Tibial artery (tissue), 4 donors: Measurements from ENCODE around the gene CLIC2.
"Not testable (repeated sequence)": the region's sequence is repeated elsewhere in the genome, so short reads cannot be mapped to it uniquely, and the experiment has no call there.

Experiments used
- DNase-seq, 2 donors: peaks; one replicate each; pipeline ENCODE4 v3.0.0-alpha.2; 2019
- H3K27ac ChIP-seq, 2 donors: fragments of 200-600 bp; sonication (generic) in 1 of 2; 1 replicate in 1 of 2; 2 replicates in 1 of 2; pipeline ENCODE4 v1.5.1; 2018 to 2019; ENCODE audit warnings: mild to moderate bottlenecking in 1 of 2
- H3K27me3 ChIP-seq, 2 donors: fragments of 200-600 bp; sonication (generic) in 1 of 2; one replicate each; pipeline versions ENCODE4 v1.5.1 to v1.6.0; 2016 to 2019
- H3K36me3 ChIP-seq, 3 donors: fragments of 200-600 bp; sonication (generic) in 2 of 3; one replicate each; pipeline ENCODE4 v1.5.1; 2016 to 2019; ENCODE audit warnings: mild to moderate bottlenecking in 2 of 3
- H3K4me1 ChIP-seq, 4 donors: fragments of 200-600 bp; sonication (generic) in 2 of 4; 1 replicate in 3 of 4; 2 replicates in 1 of 4; pipeline ENCODE4 v1.5.1; 2016 to 2019
- H3K4me3 ChIP-seq, 2 donors: fragments of 200-600 bp; sonication (generic) in 1 of 2; 1 replicate in 1 of 2; 2 replicates in 1 of 2; pipeline ENCODE4 v1.5.1; 2018 to 2019; ENCODE audit warnings: mild to moderate bottlenecking in 2 of 2
- H3K9me3 ChIP-seq, 3 donors: fragments of 200-600 bp; sonication (generic) in 1 of 3; one replicate each; pipeline ENCODE4 v1.5.1; 2016 to 2019
- intact Hi-C: fragments of 100-400 bp; cut with DNase I; formaldehyde crosslinking; loops from one replicate; pipeline ENCODE4 v1.15.0; 2023; ENCODE audit warnings: low total_unique reads
- TF ChIP-seq, protein P1 (sequence below), 2 experiments: fragments of 200-600 bp in 1 of 2; fragments of 450-650 bp in 1 of 2; IDR thresholded peaks; one replicate each; pipeline ENCODE4 v1.5.1; 2017 to 2019; ENCODE audit warnings: antibody characterized with exemption in 2 of 2, mild to moderate bottlenecking in 1 of 2, moderate library complexity in 1 of 2

CLIC2 gene

DNA sequence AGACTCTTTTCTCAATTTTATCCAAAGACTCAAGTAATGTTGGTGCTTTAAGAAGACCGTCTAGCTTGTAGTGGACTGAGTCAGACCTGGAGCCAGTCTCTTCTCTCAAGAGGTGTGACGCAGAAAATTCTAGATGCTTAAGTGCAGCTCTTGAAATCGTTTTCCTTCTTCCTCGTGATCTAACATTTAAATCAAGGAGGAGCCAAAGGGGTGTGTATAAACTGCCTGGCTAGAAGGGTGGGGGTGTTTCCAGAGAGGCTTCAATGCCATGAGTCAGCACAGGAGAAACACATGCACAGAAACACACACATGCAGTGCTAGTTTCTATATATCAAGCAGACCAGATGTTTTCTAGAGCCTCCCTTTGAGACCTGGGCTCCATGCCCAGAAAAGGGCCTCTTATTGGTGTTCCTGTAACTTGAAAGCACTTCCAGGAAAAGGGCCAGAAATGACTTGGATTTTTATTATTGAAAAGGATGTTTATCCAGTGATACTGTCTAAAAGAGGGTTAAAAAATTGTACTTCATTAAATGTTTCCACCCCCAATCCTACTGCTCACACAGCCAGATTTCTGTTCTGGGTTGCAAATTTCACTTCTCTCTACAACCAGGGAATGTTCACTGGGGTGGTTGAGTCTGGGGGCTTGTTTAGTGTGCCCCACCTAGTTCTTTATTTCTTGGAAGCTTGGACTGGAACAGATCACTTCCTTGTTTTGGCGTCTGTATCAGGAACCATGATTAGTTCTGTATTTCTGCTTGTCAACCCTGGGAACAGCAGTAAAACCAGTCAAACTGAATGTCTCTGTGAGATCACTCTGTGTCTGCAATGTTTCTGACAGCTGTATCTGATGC lies at the start of gene CLIC2:
TSS of gene CLIC2 (minus strand) at position 129 of the 851 bp plus-strand sequence. CDS start 187 bp downstream, outside the sequence.
- H3K9me3 ChIP-seq = no peaks in the 10 kb centered on the region
- intact Hi-C loops = no loop called here
- H3K36me3 ChIP-seq = no peaks in the 10 kb centered on the region
- DNase-seq = peak in 1 of 2 donors; percentile 45
- no peaks in the 10 kb centered on the region for H3K27me3 ChIP-seq
- H3K4me1 ChIP-seq = no peaks in the 10 kb centered on the region
- TF ChIP-seq, protein P1, sequence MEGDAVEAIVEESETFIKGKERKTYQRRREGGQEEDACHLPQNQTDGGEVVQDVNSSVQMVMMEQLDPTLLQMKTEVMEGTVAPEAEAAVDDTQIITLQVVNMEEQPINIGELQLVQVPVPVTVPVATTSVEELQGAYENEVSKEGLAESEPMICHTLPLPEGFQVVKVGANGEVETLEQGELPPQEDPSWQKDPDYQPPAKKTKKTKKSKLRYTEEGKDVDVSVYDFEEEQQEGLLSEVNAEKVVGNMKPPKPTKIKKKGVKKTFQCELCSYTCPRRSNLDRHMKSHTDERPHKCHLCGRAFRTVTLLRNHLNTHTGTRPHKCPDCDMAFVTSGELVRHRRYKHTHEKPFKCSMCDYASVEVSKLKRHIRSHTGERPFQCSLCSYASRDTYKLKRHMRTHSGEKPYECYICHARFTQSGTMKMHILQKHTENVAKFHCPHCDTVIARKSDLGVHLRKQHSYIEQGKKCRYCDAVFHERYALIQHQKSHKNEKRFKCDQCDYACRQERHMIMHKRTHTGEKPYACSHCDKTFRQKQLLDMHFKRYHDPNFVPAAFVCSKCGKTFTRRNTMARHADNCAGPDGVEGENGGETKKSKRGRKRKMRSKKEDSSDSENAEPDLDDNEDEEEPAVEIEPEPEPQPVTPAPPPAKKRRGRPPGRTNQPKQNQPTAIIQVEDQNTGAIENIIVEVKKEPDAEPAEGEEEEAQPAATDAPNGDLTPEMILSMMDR (IDR thresholded peaks at IDR 0.05) = no peak
- H3K27ac ChIP-seq = no peak within 1 kb of the TSS
- H3K4me3 ChIP-seq = peak within 1 kb of the TSS; percentile 16 to 26

DNA sequence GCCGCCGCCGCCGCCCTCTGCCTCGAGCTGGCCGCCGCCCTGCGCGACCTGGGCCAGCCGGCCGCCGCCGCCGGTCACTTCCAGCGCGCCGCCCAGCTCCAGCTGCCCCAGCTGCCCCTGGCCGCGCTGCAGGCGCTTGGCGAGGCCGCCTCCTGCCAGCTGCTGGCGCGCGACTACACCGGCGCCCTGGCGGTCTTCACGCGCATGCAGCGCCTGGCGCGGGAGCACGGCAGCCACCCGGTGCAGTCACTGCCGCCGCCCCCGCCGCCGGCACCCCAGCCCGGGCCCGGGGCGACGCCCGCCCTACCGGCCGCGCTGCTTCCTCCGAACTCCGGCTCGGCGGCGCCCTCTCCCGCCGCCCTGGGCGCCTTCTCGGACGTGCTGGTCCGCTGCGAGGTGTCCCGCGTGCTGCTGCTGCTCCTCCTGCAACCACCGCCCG lies 48.1 kb upstream of the CLIC2 start:
- H3K36me3 ChIP-seq, H3K27me3 ChIP-seq, H3K4me1 ChIP-seq, H3K9me3 ChIP-seq, intact Hi-C loops, H3K4me3 ChIP-seq, DNase-seq, H3K27ac ChIP-seq: not testable (repeated sequence)

DNA sequence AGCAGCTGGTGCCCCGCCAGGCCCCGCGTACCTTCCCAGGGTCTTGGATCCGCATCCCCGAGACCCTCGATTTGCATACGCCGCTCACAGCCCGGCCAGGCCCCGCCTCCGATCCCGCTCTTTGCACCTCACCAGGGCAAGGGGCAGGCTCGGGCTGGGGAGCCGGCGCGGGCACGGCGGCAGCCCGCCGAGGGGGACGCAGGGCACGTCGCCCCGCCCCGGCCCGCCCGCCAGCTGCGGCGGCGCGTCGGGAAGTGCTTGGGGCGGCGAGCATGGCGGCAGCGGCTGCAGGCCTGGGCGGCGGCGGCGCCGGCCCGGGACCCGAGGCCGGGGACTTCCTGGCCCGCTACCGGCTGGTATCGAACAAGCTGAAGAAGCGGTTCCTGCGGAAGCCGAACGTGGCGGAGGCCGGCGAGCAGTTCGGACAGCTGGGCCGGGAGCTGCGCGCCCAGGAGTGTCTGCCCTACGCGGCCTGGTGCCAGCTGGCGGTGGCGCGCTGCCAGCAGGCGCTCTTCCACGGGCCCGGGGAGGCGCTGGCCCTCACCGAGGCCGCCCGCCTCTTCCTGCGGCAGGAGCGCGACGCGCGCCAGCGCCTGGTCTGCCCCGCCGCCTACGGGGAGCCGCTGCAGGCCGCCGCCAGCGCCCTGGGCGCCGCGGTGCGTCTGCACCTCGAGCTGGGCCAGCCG lies 47.6 kb upstream of the CLIC2 start, which contains the start of gene F8A2:
TSS of gene F8A2 (plus strand) at position 253 of the 686 bp plus-strand sequence. CDS start at position 273, 20 bp downstream.
- H3K4me3 ChIP-seq, intact Hi-C loops, H3K36me3 ChIP-seq, H3K27me3 ChIP-seq, H3K27ac ChIP-seq, DNase-seq, H3K9me3 ChIP-seq, H3K4me1 ChIP-seq: not testable (repeated sequence)

DNA sequence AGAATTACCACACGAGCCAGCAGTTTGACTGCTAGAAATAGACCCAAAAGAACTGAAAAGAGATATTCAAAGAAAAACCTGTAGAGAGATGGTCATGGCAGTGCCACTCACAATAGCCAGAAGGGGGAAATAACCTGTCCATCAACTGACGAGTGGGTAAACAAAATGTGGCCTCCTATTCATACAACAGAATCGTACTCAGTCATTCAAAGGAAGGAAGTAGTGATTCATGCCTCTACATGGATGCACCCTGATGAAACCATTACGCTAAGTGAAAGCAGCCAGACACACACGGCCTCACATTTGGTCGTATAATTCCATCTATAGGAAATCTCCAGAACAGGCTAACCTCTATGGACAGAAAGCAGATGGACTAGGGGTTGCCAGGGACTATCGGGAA lies 45.4 kb upstream of the CLIC2 start:
- intact Hi-C loops, H3K27ac ChIP-seq, DNase-seq: not testable (repeated sequence)

DNA sequence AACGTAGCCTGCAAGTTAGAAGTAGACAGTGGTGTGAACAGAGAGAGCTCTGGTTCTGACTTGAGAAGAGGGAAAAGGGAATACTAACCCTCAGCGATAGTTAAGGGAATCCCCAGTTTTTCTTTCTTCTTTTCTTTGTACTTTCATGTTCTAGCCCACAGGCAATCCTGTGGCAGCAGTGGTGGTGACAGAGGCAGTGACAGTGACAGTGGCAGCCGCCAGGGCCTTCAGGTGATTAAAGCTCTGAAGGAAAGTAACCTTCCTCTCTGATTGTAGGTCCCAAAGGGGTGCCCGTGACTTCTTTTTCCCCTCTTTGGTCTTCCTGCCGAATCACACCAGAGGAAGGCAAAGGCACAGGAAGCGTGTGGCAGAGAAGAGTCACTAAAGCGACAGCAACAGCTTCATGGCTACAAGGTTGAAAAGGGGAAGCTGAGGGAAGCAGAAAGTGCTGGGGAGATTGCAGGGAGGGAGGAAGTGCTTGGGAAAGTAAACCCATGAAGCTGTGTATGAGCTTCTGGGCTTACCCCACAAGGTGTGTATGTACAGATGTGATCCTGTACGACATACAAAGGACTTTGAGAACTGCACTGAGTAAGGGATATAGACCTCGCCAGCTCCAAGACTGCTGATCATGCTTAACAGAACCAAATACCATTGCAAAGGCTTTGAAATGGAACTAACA lies 39.5 kb upstream of the CLIC2 start:
- DNase-seq, intact Hi-C loops, H3K9me3 ChIP-seq, H3K27me3 ChIP-seq, H3K36me3 ChIP-seq, H3K4me3 ChIP-seq, H3K4me1 ChIP-seq, H3K27ac ChIP-seq: not testable (repeated sequence)

More for the DNA sequence above, 45.4 kb upstream of the CLIC2 start:
- H3K36me3 ChIP-seq, H3K9me3 ChIP-seq, H3K27me3 ChIP-seq, H3K4me1 ChIP-seq, H3K4me3 ChIP-seq: not testable (repeated sequence)

DNA sequence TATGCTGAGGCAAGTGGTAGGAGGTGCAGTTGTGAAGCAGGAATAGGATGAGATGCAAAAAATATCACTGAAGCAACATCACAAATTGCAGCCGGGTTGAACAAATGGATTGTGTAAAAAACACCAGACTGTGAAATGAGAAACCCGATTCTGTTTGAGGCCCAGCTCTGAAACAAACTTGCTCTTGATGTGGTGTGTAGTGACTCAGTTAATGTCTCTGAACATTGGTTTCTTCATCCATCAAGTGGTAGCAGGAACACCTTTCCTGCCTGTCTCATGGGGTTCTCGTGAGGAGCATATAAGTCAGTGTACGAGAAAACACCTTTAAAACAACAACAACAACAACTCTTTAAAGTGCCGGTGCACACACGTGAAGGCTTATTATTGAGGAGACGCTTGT lies 29.3 kb upstream of the CLIC2 start:
- intact Hi-C loops, H3K9me3 ChIP-seq, H3K27ac ChIP-seq, H3K27me3 ChIP-seq, H3K36me3 ChIP-seq, DNase-seq, H3K4me1 ChIP-seq, H3K4me3 ChIP-seq: not testable (repeated sequence)

DNA sequence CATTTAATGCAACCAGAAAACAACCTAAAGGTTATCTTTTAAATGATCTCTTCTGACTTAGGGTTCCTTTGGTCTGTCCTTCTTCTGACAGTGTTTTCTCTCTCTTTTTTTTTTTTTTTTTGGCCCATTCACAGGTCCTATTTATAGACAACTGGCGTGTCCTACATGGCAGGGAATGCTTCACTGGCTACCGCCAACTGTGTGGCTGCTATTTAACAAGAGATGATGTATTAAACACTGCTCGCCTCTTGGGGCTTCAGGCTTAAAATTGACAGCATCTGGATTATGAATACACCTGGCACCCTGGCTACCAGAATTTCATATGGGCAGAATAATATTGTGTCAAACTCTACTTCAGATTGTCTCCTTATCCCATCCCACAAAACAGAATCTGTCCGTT lies 15.0 kb upstream of the CLIC2 start:
- intact Hi-C loops, H3K36me3 ChIP-seq, H3K9me3 ChIP-seq, H3K27me3 ChIP-seq, DNase-seq, H3K4me1 ChIP-seq, H3K27ac ChIP-seq, H3K4me3 ChIP-seq: not testable (repeated sequence)

DNA sequence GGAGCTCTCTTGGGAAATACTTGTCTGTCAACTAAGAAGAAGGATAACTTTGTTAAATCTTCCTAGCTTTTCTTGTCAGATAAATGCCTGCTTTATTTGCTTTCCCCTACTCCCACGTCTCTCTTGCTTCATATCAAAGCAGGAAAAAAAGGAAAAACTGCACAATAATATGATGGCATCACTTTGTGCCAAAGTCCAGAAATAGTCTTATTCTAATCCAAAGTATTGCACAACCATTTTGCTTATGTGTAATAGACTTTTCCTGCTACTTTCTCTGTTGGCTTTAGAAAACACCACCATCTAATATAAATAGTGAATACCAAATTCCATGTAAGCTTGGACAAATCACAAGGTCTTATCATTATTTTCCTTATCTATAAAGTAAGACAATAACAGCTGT lies 11.3 kb upstream of the CLIC2 start:
- H3K4me3 ChIP-seq, H3K27me3 ChIP-seq, H3K36me3 ChIP-seq, H3K27ac ChIP-seq, H3K9me3 ChIP-seq, DNase-seq, H3K4me1 ChIP-seq, intact Hi-C loops: not testable (repeated sequence)

DNA sequence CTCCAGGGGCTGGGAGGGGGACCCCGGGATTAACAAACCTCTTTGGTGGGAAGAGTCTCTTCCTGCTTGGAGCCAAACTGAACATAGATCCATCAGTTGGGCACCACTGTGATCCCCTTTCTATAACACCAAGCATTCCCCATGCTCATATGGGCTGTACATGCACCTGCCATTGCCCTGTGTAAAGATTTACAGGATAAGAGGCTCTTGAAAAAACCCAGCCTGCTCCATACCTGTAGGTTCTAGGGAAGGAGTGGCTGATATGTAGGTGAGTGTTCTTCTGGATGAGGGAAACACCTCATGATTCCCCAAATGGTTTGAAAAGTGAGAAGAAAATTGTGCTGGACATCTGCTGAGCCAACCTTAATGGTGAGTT lies 911 bp upstream of the CLIC2 start:
- H3K4me1 ChIP-seq, H3K9me3 ChIP-seq, H3K36me3 ChIP-seq, DNase-seq, intact Hi-C loops, H3K4me3 ChIP-seq, H3K27ac ChIP-seq, H3K27me3 ChIP-seq: not testable (repeated sequence)
